LNCaP clone FGC (cell line): ENCODE measurements around the gene ABCA6.

Experiments used
- DNase-seq: peaks from one replicate; pipeline ENCODE4 v3.0.0-alpha.2; 2011; ENCODE audit warnings: low read depth
- H3K4me3 ChIP-seq: 2 replicates; pipeline ENCODE4 v1.5.1; 2011; ENCODE audit warnings: mild to moderate bottlenecking, low read depth, low read length, control low read depth
- TF ChIP-seq, protein P1 (sequence below): IDR thresholded peaks from 2 replicates; pipeline ENCODE4 v1.5.1; 2012; ENCODE audit warnings: mild to moderate bottlenecking; ENCODE audit not compliant: control insufficient read depth, insufficient read depth; ENCODE audit errors: extremely low read depth

The ABCA6 gene

DNA sequence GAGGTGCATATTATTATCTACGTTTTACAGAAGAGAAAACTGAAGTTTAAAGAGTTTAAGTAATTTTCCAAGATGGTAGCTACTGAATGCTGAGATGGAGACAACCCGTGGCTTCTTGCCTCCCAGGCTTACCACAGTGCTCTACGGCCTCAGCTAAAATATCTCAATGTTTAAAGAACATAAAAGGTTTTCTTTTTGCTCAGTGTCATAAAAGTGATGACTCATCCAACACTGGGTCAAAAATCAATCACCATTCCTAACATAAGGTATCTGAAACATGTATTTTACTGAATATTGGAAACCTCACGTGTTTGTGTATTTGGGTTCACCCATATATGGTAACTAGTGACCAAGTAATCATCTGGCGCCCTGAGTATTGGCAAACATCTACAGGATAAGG, 99.4 kb downstream of the ABCA6 start:
- no peak for DNase-seq
- TF ChIP-seq, protein P1, sequence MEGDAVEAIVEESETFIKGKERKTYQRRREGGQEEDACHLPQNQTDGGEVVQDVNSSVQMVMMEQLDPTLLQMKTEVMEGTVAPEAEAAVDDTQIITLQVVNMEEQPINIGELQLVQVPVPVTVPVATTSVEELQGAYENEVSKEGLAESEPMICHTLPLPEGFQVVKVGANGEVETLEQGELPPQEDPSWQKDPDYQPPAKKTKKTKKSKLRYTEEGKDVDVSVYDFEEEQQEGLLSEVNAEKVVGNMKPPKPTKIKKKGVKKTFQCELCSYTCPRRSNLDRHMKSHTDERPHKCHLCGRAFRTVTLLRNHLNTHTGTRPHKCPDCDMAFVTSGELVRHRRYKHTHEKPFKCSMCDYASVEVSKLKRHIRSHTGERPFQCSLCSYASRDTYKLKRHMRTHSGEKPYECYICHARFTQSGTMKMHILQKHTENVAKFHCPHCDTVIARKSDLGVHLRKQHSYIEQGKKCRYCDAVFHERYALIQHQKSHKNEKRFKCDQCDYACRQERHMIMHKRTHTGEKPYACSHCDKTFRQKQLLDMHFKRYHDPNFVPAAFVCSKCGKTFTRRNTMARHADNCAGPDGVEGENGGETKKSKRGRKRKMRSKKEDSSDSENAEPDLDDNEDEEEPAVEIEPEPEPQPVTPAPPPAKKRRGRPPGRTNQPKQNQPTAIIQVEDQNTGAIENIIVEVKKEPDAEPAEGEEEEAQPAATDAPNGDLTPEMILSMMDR, result no peak
- no peak overlapping the region for H3K4me3 ChIP-seq

DNA sequence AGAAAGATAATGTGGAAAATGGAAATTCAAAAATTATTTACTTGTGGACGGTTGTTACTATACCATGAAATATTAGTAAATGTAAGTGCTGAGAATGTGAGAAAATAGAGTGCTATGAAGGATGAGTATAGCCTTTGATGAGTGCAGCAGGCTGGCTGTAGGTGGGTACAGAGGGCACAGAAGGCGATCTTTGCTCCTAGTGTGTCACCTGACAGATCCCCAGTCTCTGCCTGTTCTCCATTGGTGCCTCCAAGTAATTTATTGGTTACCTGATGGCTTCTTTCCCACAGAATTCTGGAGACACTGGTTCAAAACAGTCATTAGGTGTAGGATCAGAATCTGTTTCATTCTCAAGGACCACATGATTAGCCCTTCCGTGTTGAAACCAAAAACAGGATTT, 109.9 kb downstream of the ABCA6 start:
- TF ChIP-seq, protein P1, result no peak
- H3K4me3 ChIP-seq, result no peak overlapping the region
- DNase-seq, result no peak

GRCh38 chr17:69030169-69030568, 111.5 kb downstream of the ABCA6 start:
- TF ChIP-seq, protein P1, result no peak
- no peak overlapping the region for H3K4me3 ChIP-seq

More at GRCh38 chr17:69030169-69030568, 111.5 kb downstream of the ABCA6 start:
- no peak for DNase-seq
